Neural crest cell (in vitro differentiated cells): Measurements from ENCODE around the gene HMCN1. TPM values are rescaled to one million over a fixed set of nuclear protein-coding genes. Genes with fewer than 3 reads are reported as not detected.
"Not testable (repeated sequence)": the region's sequence is repeated elsewhere in the genome, so short reads cannot be mapped to it uniquely, and the experiment has no call there.

ENCODE experiments used
- DNase-seq: peaks from one replicate; pipeline ENCODE4 v3.0.0; 2021; ENCODE audit warnings: low read depth, mixed read lengths, low spot score
- H3K27ac Mint-ChIP-seq: one replicate; pipeline ENCODE4 v1.8.0; 2021; ENCODE audit warnings: mild to moderate bottlenecking, mixed read lengths; ENCODE audit not compliant: unreplicated experiment
- H3K27me3 Mint-ChIP-seq: 2 replicates; pipeline ENCODE4 v1.8.0; 2021; ENCODE audit warnings: low read depth, mild to moderate bottlenecking, mixed read lengths
- H3K36me3 Mint-ChIP-seq: 2 replicates; pipeline ENCODE4 v1.8.0; 2021; ENCODE audit warnings: low read depth, mild to moderate bottlenecking, mixed read lengths
- H3K4me1 Mint-ChIP-seq: 2 replicates; pipeline ENCODE4 v1.8.0; 2021; ENCODE audit warnings: mixed read lengths
- H3K4me3 Mint-ChIP-seq: one replicate; pipeline ENCODE4 v1.8.0; 2021; ENCODE audit warnings: mild to moderate bottlenecking, mixed read lengths
- H3K9me3 Mint-ChIP-seq: 2 replicates; pipeline ENCODE4 v1.8.0; 2021; ENCODE audit warnings: mixed read lengths
- CTCF ChIP-seq: fragments of 200-600 bp; sonication (generic); conservative IDR thresholded peaks from 2 replicates; pipeline ENCODE4 v1.5.0; 2021; ENCODE audit warnings: antibody characterized with exemption, mild to moderate bottlenecking
- total RNA-seq: library from RNA; stranded (reverse); gene quantifications from 2 replicates; pipeline ENCODE4 v1.2.1, GENCODE V29; 2021

Gene HMCN1
- total RNA-seq, 1 donor from 2014 or later: 16.6 TPM

- H3K4me3 Mint-ChIP-seq: no peak overlapping the region
- H3K4me1 Mint-ChIP-seq: peaks cover 13% of the 10 kb centered on the region
- H3K9me3 Mint-ChIP-seq: peaks cover 2% of the 10 kb centered on the region
- H3K27me3 Mint-ChIP-seq: no peaks in the 10 kb centered on the region
- no peak for TF ChIP-seq CTCF
- no peak overlapping the region for H3K27ac Mint-ChIP-seq
- H3K36me3 Mint-ChIP-seq: no peaks in the 10 kb centered on the region
- DNase-seq: no peak
Observed at GRCh38 chr1:186202776-186203175, 468.6 kb downstream of the HMCN1 start.

GRCh38 chr1:186206048-186206570, 471.9 kb downstream of the HMCN1 start:
- DNase-seq: no peak
- Mint-ChIP-seq H3K27ac (no peak overlapping the region), H3K4me1 (peaks cover 19% of the 10 kb centered on the region), H3K4me3 (no peak overlapping the region), H3K9me3 (peaks cover 2% of the 10 kb centered on the region), H3K27me3 (no peaks in the 10 kb centered on the region), H3K36me3 (no peaks in the 10 kb centered on the region)
- TF ChIP-seq CTCF: no peak

- Mint-ChIP-seq H3K27ac (no peak overlapping the region), H3K4me3 (no peak overlapping the region), H3K9me3 (peaks cover 2% of the 10 kb centered on the region), H3K27me3 (no peaks in the 10 kb centered on the region), H3K36me3 (no peaks in the 10 kb centered on the region), H3K4me1 (peaks cover 10% of the 10 kb centered on the region)
- DNase-seq: no peak
- no peak for TF ChIP-seq CTCF
Observed at GRCh38 chr1:186207391-186208085, 473.3 kb downstream of the HMCN1 start.

- no peak for TF ChIP-seq CTCF
- H3K27ac Mint-ChIP-seq: no peak overlapping the region
- no peaks in the 10 kb centered on the region for H3K9me3 Mint-ChIP-seq
- no peaks in the 10 kb centered on the region for H3K27me3 Mint-ChIP-seq
- no peaks in the 10 kb centered on the region for H3K36me3 Mint-ChIP-seq
- H3K4me3 Mint-ChIP-seq: no peak overlapping the region
- no peak for DNase-seq
- peaks cover 10% of the 10 kb centered on the region for H3K4me1 Mint-ChIP-seq
Observed at GRCh38 chr1:186208405-186209129, 474.4 kb downstream of the HMCN1 start.

- no peak for DNase-seq
- no peak for TF ChIP-seq CTCF
- H3K4me3 Mint-ChIP-seq: no peak overlapping the region
- H3K9me3 Mint-ChIP-seq: no peaks in the 10 kb centered on the region
- H3K27me3 Mint-ChIP-seq: no peaks in the 10 kb centered on the region
- no peaks in the 10 kb centered on the region for H3K36me3 Mint-ChIP-seq
- H3K27ac Mint-ChIP-seq: no peak overlapping the region
- H3K4me1 Mint-ChIP-seq: peaks cover 10% of the 10 kb centered on the region
Observed at GRCh38 chr1:186210258-186210657, 476.1 kb downstream of the HMCN1 start.

GRCh38 chr1:186211583-186211982, 477.4 kb downstream of the HMCN1 start:
- not testable (repeated sequence) for H3K4me3 Mint-ChIP-seq, H3K9me3 Mint-ChIP-seq, H3K27ac Mint-ChIP-seq, H3K27me3 Mint-ChIP-seq, H3K36me3 Mint-ChIP-seq, DNase-seq, H3K4me1 Mint-ChIP-seq
